GM23338 (cell line): ENCODE results near the gene F9. TPM values are rescaled to one million over a fixed set of nuclear protein-coding genes. Genes with fewer than 3 reads are reported as not detected.

Source experiments
- ATAC-seq: fragments of 200-7000 bp; cut with Tn5 transposase; 3 replicates; pipeline ENCODE4 v1.9.1; 2020
- DNase-seq: peaks from one replicate; pipeline ENCODE4 v3.0.0-alpha.2; 2015; ENCODE audit warnings: low spot score
- H2AFZ ChIP-seq: fragments of 200-600 bp; sonication (generic); 2 replicates; pipeline ENCODE4 v1.8.0; 2016; ENCODE audit warnings: antibody characterized with exemption, mild to moderate bottlenecking, moderate library complexity
- H3F3A ChIP-seq: fragments of 200-600 bp; sonication (generic); replicated peaks from 2 replicates; pipeline ENCODE4 v1.8.0; 2017; ENCODE audit warnings: antibody characterized with exemption, mixed run types, low read depth
- H3K27ac ChIP-seq: fragments of 200-600 bp; sonication (generic); 2 replicates; pipeline ENCODE4 v1.6.1; 2016; ENCODE audit warnings: low read depth
- H3K27me3 ChIP-seq: fragments of 200-600 bp; sonication (generic); 2 replicates; pipeline ENCODE4 v1.8.0; 2016; ENCODE audit warnings: mild to moderate bottlenecking, mixed run types, moderate library complexity; ENCODE audit not compliant: insufficient read depth
- H3K36me3 ChIP-seq: fragments of 200-600 bp; sonication (generic); 2 replicates; pipeline ENCODE4 v1.8.0; 2016; ENCODE audit warnings: mild to moderate bottlenecking; ENCODE audit not compliant: insufficient read depth
- H3K4me1 ChIP-seq: fragments of 200-600 bp; sonication (generic); 2 replicates; pipeline ENCODE4 v1.8.0; 2016; ENCODE audit warnings: mild to moderate bottlenecking, moderate library complexity; ENCODE audit not compliant: insufficient read depth
- H3K4me2 ChIP-seq: fragments of 200-600 bp; sonication (generic); 2 replicates; pipeline ENCODE4 v1.7.1; 2017; ENCODE audit warnings: mixed run types
- H3K4me3 ChIP-seq: fragments of 200-600 bp; sonication (generic); 2 replicates; pipeline ENCODE4 v1.6.1; 2016; ENCODE audit warnings: mixed run types
- H3K79me2 ChIP-seq: fragments of 200-600 bp; sonication (generic); replicated peaks from 2 replicates; pipeline ENCODE4 v1.8.0; 2017; ENCODE audit warnings: mild to moderate bottlenecking; ENCODE audit not compliant: insufficient read depth
- H3K9me2 ChIP-seq: fragments of 200-600 bp; sonication (generic); 2 replicates; pipeline ENCODE4 v1.8.0; 2017; ENCODE audit not compliant: insufficient read depth
- H4K20me1 ChIP-seq: fragments of 200-600 bp; sonication (generic); replicated peaks from 2 replicates; pipeline ENCODE4 v1.8.0; 2017; ENCODE audit warnings: mild to moderate bottlenecking; ENCODE audit not compliant: insufficient read depth
- H3K27ac Mint-ChIP-seq: 2 replicates; pipeline ENCODE4 v1.8.0; 2020; ENCODE audit warnings: inconsistent platforms, mild to moderate bottlenecking, moderate library complexity, mixed read lengths
- H3K27me3 Mint-ChIP-seq: 3 replicates; pipeline ENCODE4 v1.8.0; 2022; ENCODE audit warnings: low read depth, mild to moderate bottlenecking, moderate library complexity, mixed read lengths, inconsistent platforms; ENCODE audit not compliant: insufficient read depth, poor library complexity
- H3K36me3 Mint-ChIP-seq: 3 replicates; pipeline ENCODE4 v1.8.0; 2021; ENCODE audit warnings: low read depth, mild to moderate bottlenecking, inconsistent platforms, moderate library complexity, mixed read lengths
- H3K4me1 Mint-ChIP-seq: 3 replicates; pipeline ENCODE4 v1.8.0; 2020; ENCODE audit warnings: mild to moderate bottlenecking, inconsistent platforms, mixed read lengths
- H3K4me3 Mint-ChIP-seq: 3 replicates; pipeline ENCODE4 v1.8.0; 2021; ENCODE audit warnings: moderate library complexity, mild to moderate bottlenecking, inconsistent platforms, mixed read lengths
- H3K9me3 Mint-ChIP-seq: 3 replicates; pipeline ENCODE4 v1.8.0; 2020; ENCODE audit warnings: moderate library complexity, mild to moderate bottlenecking, inconsistent platforms, mixed read lengths
- CREB1 ChIP-seq: fragments of 250-450 bp; sonication (Bioruptor Pico); IDR thresholded peaks from 2 replicates; pipeline ENCODE4 v1.5.0; 2020; ENCODE audit warnings: low read depth, mild to moderate bottlenecking, moderate library complexity
- CTCF ChIP-seq, 2 experiments: fragments of 200-600 bp in 1 of 2; sonication (generic) in 1 of 2; conservative IDR thresholded peaks; 2 replicates each; pipeline versions ENCODE4 v1.5.1 to v1.6.1; 2016 to 2017; ENCODE audit warnings: antibody characterized with exemption in 2 of 2, low read depth in 2 of 2, mild to moderate bottlenecking in 2 of 2, moderate library complexity in 1 of 2
- EZH2 ChIP-seq: fragments of 200-600 bp; sonication (generic); IDR thresholded peaks from one replicate; pipeline ENCODE4 v1.8.0; 2017; ENCODE audit warnings: antibody characterized with exemption, mild to moderate bottlenecking, low read depth; ENCODE audit not compliant: unreplicated experiment
- EZH2phosphoT487 ChIP-seq: fragments of 200-600 bp; sonication (generic); IDR thresholded peaks from one replicate; pipeline ENCODE4 v1.8.1; 2018; ENCODE audit warnings: antibody characterized with exemption; ENCODE audit not compliant: unreplicated experiment
- POLR2AphosphoS5 ChIP-seq: IDR thresholded peaks from 2 replicates; pipeline ENCODE4 v1.6.1; 2016; ENCODE audit warnings: antibody characterized with exemption, low read depth
- ZNF114 ChIP-seq: fragments of 250-450 bp; sonication (Bioruptor Pico); IDR thresholded peaks from 2 replicates; pipeline ENCODE4 v1.5.0; 2020; ENCODE audit warnings: mild to moderate bottlenecking, moderate library complexity
- ZNF331 ChIP-seq: fragments of 250-450 bp; sonication (Bioruptor Pico); IDR thresholded peaks from 2 replicates; pipeline ENCODE4 v1.5.0; 2020; ENCODE audit warnings: low read depth, mild to moderate bottlenecking, moderate library complexity
- ZNF462 ChIP-seq: fragments of 250-450 bp; sonication (Bioruptor Pico); IDR thresholded peaks from 2 replicates; pipeline ENCODE4 v1.5.0; 2020; ENCODE audit warnings: mild to moderate bottlenecking, moderate library complexity
- polyA plus RNA-seq: library from polyadenylated mRNA; unstranded; fragments of >200 nt; fragmentation: Nextera tagmentation; extraction: Ambion mirVana; gene quantifications from 2 replicates; pipeline ENCODE4 v1.2.1, GENCODE V29; 2016
- total RNA-seq: library from RNA; depleted of rRNA; stranded (reverse); fragments of >200 nt; shearing (Covaris generic); gene quantifications from 2 replicates; pipeline ENCODE4 v1.2.3, GENCODE V29; 2014
- TF ChIP-seq, protein P1 (sequence below): IDR thresholded peaks from one replicate; pipeline ENCODE4 v1.6.1; 2018; ENCODE audit warnings: antibody characterized with exemption; ENCODE audit not compliant: unreplicated experiment
- TF ChIP-seq, protein P2 (sequence below): IDR thresholded peaks from 2 replicates; pipeline ENCODE4 v1.6.1; 2016; ENCODE audit warnings: antibody characterized with exemption

The F9 gene
- total and polyA plus RNA-seq, 2 experiments from 2014 or later, result not detected

DNA sequence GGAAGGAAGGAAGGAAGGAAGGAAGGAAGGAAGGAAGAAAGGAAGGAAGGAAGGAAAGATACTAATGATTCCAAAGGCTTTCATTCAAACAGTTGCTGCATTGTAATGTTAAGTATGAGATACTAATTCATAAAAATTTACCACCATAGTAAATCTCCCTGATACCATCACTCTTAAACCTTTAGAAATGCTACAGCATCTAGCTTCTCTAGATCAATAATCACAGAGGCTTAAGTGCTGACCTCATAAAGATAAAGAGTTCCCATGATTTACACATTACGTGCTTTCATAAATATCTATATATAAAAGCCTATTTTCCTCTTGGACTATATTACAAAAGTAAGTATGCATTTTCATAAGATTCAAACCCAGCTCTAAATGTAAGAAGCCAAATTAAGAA is 36.4 kb downstream of the F9 start:
- H3K27me3 ChIP-seq, result no peaks in the 10 kb centered on the region
- no peaks in the 10 kb centered on the region for H3K9me2 ChIP-seq
- H3K79me2 ChIP-seq, result no peaks in the 10 kb centered on the region
- H3K4me2 ChIP-seq, result no peak overlapping the region
- ATAC-seq, result no peak
- no peaks in the 10 kb centered on the region for H3K36me3 Mint-ChIP-seq
- H3K27me3 Mint-ChIP-seq, result peaks cover 2% of the 10 kb centered on the region
- no peaks in the 10 kb centered on the region for H3F3A ChIP-seq
- H3K4me1 Mint-ChIP-seq, result no peaks in the 10 kb centered on the region
- no peaks in the 10 kb centered on the region for H3K9me3 Mint-ChIP-seq
- no peak for TF ChIP-seq CREB1 (CRISPR knock-in tag)
- TF ChIP-seq, protein P1, sequence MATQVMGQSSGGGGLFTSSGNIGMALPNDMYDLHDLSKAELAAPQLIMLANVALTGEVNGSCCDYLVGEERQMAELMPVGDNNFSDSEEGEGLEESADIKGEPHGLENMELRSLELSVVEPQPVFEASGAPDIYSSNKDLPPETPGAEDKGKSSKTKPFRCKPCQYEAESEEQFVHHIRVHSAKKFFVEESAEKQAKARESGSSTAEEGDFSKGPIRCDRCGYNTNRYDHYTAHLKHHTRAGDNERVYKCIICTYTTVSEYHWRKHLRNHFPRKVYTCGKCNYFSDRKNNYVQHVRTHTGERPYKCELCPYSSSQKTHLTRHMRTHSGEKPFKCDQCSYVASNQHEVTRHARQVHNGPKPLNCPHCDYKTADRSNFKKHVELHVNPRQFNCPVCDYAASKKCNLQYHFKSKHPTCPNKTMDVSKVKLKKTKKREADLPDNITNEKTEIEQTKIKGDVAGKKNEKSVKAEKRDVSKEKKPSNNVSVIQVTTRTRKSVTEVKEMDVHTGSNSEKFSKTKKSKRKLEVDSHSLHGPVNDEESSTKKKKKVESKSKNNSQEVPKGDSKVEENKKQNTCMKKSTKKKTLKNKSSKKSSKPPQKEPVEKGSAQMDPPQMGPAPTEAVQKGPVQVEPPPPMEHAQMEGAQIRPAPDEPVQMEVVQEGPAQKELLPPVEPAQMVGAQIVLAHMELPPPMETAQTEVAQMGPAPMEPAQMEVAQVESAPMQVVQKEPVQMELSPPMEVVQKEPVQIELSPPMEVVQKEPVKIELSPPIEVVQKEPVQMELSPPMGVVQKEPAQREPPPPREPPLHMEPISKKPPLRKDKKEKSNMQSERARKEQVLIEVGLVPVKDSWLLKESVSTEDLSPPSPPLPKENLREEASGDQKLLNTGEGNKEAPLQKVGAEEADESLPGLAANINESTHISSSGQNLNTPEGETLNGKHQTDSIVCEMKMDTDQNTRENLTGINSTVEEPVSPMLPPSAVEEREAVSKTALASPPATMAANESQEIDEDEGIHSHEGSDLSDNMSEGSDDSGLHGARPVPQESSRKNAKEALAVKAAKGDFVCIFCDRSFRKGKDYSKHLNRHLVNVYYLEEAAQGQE, result no peak
- no peak for TF ChIP-seq EZH2phosphoT487
- no peak overlapping the region for H3K27ac ChIP-seq
- no peaks in the 10 kb centered on the region for H4K20me1 ChIP-seq
- no peak overlapping the region for H3K27ac Mint-ChIP-seq
- H2AFZ ChIP-seq, result no peak overlapping the region
- H3K4me3 Mint-ChIP-seq, result no peak overlapping the region
- H3K4me1 ChIP-seq, result no peaks in the 10 kb centered on the region
- DNase-seq, result no peak
- H3K4me3 ChIP-seq, result no peak overlapping the region
- no peaks in the 10 kb centered on the region for H3K36me3 ChIP-seq

GRCh38 chrX:139581068-139581467 is 50.5 kb downstream of the F9 start:
- Mint-ChIP-seq H3K4me3 (no peak overlapping the region), H3K36me3 (no peaks in the 10 kb centered on the region), H3K4me1 (no peaks in the 10 kb centered on the region; the same call in 2 of the 3 replicates), H3K9me3 (no peaks in the 10 kb centered on the region), H3K27ac (no peak overlapping the region), H3K27me3 (peaks cover 2% of the 10 kb centered on the region)
- no peaks in the 10 kb centered on the region for H3K9me2 ChIP-seq
- H3K4me2 ChIP-seq, result no peak overlapping the region
- DNase-seq (no peak), ATAC-seq (no peak)
- H3F3A ChIP-seq, result no peaks in the 10 kb centered on the region
- H3K27me3 ChIP-seq, result no peaks in the 10 kb centered on the region
- no peak overlapping the region for H2AFZ ChIP-seq
- H3K27ac ChIP-seq, result no peak overlapping the region
- H3K36me3 ChIP-seq, result no peaks in the 10 kb centered on the region
- H3K79me2 ChIP-seq, result no peaks in the 10 kb centered on the region
- H3K4me3 ChIP-seq, result no peak overlapping the region
- H4K20me1 ChIP-seq, result no peaks in the 10 kb centered on the region
- no peaks in the 10 kb centered on the region for H3K4me1 ChIP-seq
- TF ChIP-seq, protein P2, sequence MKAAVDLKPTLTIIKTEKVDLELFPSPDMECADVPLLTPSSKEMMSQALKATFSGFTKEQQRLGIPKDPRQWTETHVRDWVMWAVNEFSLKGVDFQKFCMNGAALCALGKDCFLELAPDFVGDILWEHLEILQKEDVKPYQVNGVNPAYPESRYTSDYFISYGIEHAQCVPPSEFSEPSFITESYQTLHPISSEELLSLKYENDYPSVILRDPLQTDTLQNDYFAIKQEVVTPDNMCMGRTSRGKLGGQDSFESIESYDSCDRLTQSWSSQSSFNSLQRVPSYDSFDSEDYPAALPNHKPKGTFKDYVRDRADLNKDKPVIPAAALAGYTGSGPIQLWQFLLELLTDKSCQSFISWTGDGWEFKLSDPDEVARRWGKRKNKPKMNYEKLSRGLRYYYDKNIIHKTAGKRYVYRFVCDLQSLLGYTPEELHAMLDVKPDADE, result no peak
- TF ChIP-seq EZH2phosphoT487 (no peak), ZNF462 (no peak), EZH2 (no peak), POLR2AphosphoS5 (no peak), ZNF331 (CRISPR knock-in tag) (no peak), ZNF114 (no peak), CTCF (conservative IDR thresholded peaks at IDR 0.05; ENCODE audit: low read depth in 2 of 2) (no peak)
